Measurements from ENCODE around the gene KANSL1.

Gene KANSL1

GRCh38 chr17:45995627-45996270, 197.5 kb downstream of the KANSL1 start:
- DNase-seq: no peak

DNA sequence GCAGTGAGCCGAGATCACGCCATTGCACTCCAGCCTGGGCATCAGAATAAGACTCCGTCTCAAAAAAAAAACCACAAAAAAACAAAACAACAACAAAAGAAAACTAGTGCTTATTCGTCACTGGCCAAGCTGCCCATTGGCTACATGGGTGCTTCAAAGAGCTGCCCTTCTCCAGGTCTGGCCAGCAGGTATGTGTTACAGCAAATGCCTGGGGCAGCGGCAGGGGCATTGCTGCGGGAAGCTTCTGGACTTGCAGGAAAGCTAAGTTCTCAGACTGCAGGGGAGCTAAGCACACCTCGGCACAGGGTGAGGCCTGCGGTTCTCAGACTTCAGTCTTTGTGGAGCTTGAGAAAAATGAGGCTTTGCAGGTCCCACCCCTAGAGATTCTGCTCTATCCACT, 198.2 kb downstream of the KANSL1 start:
- DNase-seq: no peak

DNA sequence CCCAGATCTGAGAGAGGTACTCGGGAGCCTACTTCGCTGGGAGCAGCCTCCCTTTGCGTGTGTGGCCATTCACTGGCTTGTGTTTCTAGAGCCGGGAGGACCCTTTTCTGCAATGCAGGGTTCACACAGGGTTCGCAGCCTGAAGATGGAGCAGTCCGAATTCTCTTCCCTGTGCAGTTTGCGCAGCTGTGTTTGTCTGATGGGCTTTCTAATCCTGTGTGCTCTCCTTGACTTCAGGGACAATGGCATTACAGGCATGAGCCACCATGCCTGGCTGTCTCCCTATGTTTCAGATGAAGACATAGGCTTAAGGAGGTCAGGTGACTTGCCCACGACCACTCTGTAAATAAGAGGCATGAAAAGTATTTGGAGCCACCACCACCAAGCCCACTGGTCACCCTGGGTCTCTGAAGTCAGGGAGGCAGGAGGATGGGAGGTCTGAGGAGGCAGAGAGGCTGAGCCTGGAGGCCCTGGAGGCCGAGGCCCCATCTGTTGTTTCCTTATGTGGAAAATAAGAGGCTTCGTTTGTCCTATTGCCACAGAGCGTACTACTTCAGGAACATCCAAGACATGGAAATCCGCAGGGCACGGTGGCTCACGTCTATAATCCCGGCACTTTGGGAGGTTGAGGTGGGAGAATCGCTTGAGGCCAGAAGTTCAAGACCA, 199.1 kb downstream of the KANSL1 start:
- DNase-seq: no peak

GRCh38 chr17:45992904-45993303, 200.3 kb downstream of the KANSL1 start:
- DNase-seq: no peak

DNA sequence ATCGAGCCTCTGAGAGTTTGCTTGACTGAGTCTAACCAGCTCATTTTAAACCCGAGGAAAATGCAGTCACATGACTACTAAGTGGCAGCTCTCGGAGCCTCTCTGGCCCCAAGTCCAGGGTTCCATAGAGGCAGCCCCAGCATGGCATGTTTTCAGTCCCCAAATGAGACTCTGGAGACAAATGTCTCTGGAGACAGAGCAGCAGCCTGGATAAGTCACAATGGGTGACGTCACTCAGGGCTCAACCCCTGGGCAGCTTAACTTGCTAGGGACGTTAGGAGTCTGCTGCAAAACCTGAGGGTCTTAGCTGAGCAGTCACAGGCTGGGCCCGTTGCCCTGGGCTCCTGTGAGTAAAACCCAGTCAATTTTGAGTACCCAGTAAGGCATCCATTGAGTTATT, 201.1 kb downstream of the KANSL1 start:
- no peak for DNase-seq

DNA sequence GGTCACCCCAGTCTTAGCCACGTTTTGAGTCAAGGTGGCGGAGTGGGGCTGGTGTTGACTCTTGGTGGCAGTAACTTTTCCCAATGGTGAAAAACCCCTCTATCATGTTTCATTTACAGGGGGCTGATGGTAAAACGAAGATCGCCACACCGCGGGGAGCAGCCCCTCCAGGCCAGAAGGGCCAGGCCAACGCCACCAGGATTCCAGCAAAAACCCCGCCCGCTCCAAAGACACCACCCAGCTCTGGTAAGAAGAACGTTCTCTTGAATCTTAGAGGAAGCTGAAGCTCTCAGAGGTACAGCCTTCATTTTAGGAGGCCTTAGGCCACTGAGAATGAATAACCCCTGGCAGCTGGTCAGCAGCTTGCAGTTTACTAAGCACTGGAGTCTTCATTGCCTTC, 201.9 kb downstream of the KANSL1 start:
- no peak for DNase-seq

DNA sequence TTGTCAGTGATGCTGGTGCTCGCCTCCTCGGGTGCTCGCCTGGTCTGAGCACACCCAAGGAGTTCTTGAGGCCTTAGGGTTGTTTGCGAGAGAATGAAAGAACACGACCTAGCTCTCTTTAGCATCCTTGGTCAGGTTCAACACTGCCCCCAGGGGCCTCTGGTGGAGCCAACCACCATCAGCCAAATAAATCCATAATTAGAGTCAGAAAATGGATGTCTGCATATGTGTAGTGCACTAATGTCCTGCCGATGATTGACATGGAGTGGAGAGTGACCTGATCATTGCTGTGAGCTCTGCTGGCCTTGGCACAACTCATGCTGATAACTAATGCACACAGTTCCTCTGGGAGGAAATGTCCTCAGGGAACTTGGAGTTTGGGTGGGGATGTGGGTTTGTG, 202.3 kb downstream of the KANSL1 start:
- no peak for DNase-seq

DNA sequence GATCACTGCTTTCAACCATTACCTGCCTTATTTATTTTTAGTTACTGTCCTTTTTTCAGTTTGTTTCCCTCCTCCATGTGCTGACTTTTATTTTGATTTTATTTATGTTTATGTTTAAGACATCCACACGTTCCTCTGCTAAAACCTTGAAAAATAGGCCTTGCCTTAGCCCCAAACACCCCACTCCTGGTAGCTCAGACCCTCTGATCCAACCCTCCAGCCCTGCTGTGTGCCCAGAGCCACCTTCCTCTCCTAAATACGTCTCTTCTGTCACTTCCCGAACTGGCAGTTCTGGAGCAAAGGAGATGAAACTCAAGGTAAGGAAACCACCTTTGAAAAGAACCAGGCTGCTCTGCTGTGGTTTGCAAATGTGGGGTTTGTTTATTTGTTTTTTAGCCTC, 203.5 kb downstream of the KANSL1 start:
- DNase-seq: no peak

GRCh38 chr17:45987706-45988105, 205.5 kb downstream of the KANSL1 start:
- DNase-seq: no peak

DNA sequence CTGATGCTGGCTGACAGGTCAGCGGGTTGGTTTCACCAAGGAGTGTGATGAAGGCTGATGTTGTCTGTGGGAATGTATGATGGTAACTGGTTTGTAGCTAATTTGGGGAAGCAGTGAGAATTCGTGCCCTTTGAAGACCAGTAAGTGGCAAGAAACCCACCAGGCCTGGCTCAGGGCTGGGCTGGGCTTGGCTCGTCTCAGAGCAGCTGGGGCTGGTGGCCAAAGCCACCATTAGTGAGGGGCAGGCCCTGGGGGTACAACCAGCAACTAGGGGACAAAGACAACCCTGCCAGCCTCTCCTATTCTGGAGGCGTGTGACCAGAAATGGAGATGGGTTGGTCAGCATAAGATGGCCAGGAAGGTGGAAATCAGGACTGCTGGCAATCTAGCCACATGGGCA, 207.2 kb downstream of the KANSL1 start:
- DNase-seq: no peak

GRCh38 chr17:45985447-45985846, 207.8 kb downstream of the KANSL1 start:
- DNase-seq: no peak

- no peak for DNase-seq
Measured at GRCh38 chr17:45984368-45984767, 208.9 kb downstream of the KANSL1 start.

DNA sequence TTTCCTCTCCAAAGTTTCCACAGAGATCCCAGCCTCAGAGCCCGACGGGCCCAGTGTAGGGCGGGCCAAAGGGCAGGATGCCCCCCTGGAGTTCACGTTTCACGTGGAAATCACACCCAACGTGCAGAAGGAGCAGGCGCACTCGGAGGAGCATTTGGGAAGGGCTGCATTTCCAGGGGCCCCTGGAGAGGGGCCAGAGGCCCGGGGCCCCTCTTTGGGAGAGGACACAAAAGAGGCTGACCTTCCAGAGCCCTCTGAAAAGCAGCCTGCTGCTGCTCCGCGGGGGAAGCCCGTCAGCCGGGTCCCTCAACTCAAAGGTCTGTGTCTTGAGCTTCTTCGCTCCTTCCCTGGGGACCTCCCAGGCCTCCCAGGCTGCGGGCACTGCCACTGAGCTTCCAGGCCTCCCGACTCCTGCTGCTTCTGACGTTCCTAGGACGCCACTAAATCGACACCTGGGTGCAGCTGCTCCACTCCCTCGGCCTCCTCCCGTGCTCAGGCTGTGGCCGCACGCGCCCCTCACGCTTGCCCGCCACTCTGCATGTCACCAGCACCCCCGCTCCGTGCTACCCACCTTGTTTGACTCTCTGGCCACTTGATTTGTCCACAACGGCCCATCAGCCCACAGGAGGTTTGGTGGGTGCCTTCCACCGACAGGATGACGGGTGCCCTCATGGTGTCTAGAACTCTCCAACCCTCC, 209.5 kb downstream of the KANSL1 start:
- DNase-seq: no peak

GRCh38 chr17:45982791-45983613, 210.2 kb downstream of the KANSL1 start:
- DNase-seq: no peak

DNA sequence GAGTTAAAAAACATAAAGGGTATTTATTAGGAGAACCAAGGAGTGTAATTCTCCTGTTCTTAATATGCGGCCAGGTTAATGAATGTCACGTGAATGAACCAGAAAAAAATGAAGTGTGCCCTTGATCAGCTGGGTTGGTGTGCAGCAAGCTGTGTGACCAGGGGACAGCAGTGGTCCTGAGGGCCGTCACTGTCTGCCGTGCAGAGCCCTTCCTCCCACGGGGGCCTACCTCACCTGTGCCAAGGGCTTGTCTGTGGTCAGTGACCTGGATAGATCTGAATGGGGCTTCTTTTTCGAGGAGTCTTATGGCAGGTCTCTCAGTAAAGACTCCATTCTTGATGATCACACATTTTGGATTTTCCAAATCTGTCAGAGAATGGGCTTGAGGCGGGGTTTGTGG, 211.9 kb downstream of the KANSL1 start:
- DNase-seq: no peak

- no peak for DNase-seq
Measured at GRCh38 chr17:45980855-45981254, 212.4 kb downstream of the KANSL1 start.
